Measurements from ENCODE around the gene USP32.

The USP32 gene

GRCh38 chr17:60311936-60312335 lies 80.0 kb downstream of the USP32 start:
- DNase-seq (ENCODE audit: low read depth), result peak; percentile 76
- TF ChIP-seq CTCF (IDR thresholded peaks at IDR 0.05; ENCODE audit: low read length, missing control alignments), result no peak
- no peak overlapping the region for H3K4me3 ChIP-seq (replicated peaks; ENCODE audit: low read depth, low read length)

DNA sequence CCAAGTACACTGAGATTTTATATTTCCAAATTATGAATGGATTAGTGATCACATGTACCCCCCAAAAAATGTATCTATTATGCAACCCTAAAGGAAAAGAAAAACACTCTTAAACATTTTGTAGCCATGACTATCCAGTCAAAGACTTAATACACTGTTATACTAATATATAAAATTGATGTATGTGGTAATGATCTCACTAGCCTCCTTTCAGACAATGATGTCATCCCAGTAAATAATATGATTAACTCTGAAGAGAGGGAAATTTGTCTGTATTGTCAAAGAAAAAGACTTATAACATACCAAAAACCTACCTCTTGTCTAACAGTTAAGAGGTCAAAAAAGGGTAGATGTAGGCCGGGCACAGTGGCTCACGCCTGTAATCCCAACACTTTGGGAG lies 80.7 kb downstream of the USP32 start:
- no peak for DNase-seq (ENCODE audit: low read depth)
- no peak for TF ChIP-seq CTCF (IDR thresholded peaks at IDR 0.05; ENCODE audit: low read length, missing control alignments)
- H3K4me3 ChIP-seq (replicated peaks; ENCODE audit: low read depth, low read length), result no peak overlapping the region

- no peak for DNase-seq (ENCODE audit: low read depth)
Measured at GRCh38 chr17:60305141-60305540, 86.8 kb downstream of the USP32 start.

GRCh38 chr17:60304502-60304901 lies 87.4 kb downstream of the USP32 start:
- DNase-seq (ENCODE audit: low read depth), result no peak
- TF ChIP-seq CTCF (IDR thresholded peaks at IDR 0.05; ENCODE audit: low read length, missing control alignments), result no peak
- H3K4me3 ChIP-seq (replicated peaks; ENCODE audit: low read depth, low read length), result no peak overlapping the region

More at GRCh38 chr17:60305141-60305540, 86.8 kb downstream of the USP32 start:
- H3K4me3 ChIP-seq (replicated peaks; ENCODE audit: low read depth, low read length), result no peak overlapping the region
- TF ChIP-seq CTCF (IDR thresholded peaks at IDR 0.05; ENCODE audit: low read length, missing control alignments), result no peak

DNA sequence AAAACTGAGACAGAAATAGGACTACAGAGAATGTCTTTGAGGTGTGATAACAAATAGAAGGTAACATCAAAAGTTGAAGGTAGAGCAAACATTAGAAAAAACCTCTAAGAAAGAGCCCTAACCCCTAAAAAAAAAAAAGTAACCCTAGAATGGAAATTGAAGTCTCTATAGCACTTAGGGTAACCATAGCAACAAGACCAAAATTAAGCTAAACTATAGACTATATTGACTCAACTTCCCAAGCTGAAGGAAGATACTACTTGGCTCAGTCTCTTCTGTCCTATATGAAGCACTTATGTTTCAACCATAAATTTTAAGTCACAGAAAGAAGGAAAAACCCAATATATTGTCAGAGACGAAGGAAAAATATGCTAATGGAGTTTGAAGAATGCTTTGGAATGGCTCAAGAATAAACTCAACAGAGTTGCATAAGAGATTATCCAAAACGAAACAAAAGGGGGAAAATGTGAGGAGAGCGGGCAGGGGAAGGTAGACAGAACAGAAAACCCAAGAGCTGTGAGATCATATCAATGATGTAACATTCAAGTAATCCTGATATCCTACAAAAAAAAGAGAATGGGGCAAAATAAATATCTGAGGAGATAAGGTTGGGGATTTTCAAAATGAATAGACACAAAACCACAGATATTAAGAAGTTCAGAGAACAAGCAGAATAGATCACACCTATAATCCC lies 88.4 kb downstream of the USP32 start:
- no peak overlapping the region for H3K4me3 ChIP-seq (replicated peaks; ENCODE audit: low read depth, low read length)
- no peak for TF ChIP-seq CTCF (IDR thresholded peaks at IDR 0.05; ENCODE audit: low read length, missing control alignments)
- DNase-seq (ENCODE audit: low read depth), result no peak

DNA sequence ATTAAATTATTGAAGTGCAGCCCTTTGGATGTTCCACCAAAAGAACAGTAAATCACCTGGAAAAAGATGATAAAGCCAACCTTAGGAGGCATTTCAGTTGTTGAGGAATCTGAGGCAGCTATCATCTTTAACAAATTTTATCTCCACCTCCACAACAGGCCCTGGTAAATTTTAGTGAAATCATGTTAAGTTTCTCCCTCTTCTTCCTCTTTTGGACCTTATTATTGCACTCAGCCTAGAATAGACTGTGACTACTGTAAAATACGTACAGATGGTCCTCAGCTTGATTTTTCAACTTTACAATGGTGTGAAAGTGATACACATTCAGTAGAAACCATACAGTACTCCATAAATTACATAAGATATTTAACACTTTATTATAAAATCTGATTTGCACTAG lies 90.3 kb downstream of the USP32 start:
- no peak for TF ChIP-seq CTCF (IDR thresholded peaks at IDR 0.05; ENCODE audit: low read length, missing control alignments)
- no peak for DNase-seq (ENCODE audit: low read depth)
- H3K4me3 ChIP-seq (replicated peaks; ENCODE audit: low read depth, low read length), result no peak overlapping the region

DNA sequence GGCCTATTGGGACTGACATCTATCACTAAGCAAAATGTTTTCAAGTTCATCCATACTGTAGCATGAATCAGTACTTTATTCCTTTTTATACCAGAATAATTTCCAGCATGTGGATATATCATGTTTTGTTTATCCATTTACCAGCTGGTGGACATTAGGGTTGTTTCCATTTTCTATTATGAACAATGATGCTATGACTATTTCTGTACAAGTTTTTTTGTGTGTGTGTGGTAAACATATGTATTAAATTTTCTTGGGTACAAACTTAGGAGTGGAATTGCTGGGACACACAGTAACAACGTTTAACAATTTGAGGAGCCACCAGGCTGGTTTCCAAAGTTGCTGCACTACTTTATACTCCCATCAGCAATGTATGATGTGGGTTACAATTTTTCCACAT lies 91.0 kb downstream of the USP32 start:
- no peak for TF ChIP-seq CTCF (IDR thresholded peaks at IDR 0.05; ENCODE audit: low read length, missing control alignments)
- no peak for DNase-seq (ENCODE audit: low read depth)
- H3K4me3 ChIP-seq (replicated peaks; ENCODE audit: low read depth, low read length), result no peak overlapping the region
